Panc1 (cell line): ENCODE measurements around the gene CDHR2.

Experiments
- POLR2AphosphoS5 ChIP-seq: IDR thresholded peaks from 2 replicates; pipeline ENCODE4 v1.6.1; 2012; ENCODE audit warnings: mild to moderate bottlenecking, low read depth, low read length, moderate library complexity
- REST ChIP-seq, 2 experiments: IDR thresholded peaks; 2 replicates each; pipeline ENCODE4 v1.6.1; 2011 to 2012; ENCODE audit warnings: low read depth in 2 of 2, control low read depth in 1 of 2, low read length in 1 of 2, mild to moderate bottlenecking in 1 of 2, moderate library complexity in 1 of 2; ENCODE audit not compliant: insufficient read depth in 1 of 2
- SIN3A ChIP-seq: IDR thresholded peaks from 2 replicates; pipeline ENCODE4 v1.6.1; 2012; ENCODE audit warnings: low read depth, mild to moderate bottlenecking, low read length, moderate library complexity, borderline replicate concordance; ENCODE audit not compliant: insufficient read depth
- TCF7L2 ChIP-seq: IDR thresholded peaks from 2 replicates; pipeline ENCODE4 v1.6.1; 2011; ENCODE audit warnings: mild to moderate bottlenecking, low read depth, low read length, inconsistent platforms
- TF ChIP-seq, protein P1 (sequence below): fragments of 450-650 bp; IDR thresholded peaks from 2 replicates; pipeline ENCODE4 v1.5.1; 2017; ENCODE audit warnings: mild to moderate bottlenecking

- TF ChIP-seq REST (IDR thresholded peaks at IDR 0.05; ENCODE audit: insufficient read depth in 1 of 2, low read depth in 2 of 2, low read length in 1 of 2) = no peak
- TF ChIP-seq, protein P1, sequence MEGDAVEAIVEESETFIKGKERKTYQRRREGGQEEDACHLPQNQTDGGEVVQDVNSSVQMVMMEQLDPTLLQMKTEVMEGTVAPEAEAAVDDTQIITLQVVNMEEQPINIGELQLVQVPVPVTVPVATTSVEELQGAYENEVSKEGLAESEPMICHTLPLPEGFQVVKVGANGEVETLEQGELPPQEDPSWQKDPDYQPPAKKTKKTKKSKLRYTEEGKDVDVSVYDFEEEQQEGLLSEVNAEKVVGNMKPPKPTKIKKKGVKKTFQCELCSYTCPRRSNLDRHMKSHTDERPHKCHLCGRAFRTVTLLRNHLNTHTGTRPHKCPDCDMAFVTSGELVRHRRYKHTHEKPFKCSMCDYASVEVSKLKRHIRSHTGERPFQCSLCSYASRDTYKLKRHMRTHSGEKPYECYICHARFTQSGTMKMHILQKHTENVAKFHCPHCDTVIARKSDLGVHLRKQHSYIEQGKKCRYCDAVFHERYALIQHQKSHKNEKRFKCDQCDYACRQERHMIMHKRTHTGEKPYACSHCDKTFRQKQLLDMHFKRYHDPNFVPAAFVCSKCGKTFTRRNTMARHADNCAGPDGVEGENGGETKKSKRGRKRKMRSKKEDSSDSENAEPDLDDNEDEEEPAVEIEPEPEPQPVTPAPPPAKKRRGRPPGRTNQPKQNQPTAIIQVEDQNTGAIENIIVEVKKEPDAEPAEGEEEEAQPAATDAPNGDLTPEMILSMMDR = no peak
- TF ChIP-seq POLR2AphosphoS5 = no peak
- TF ChIP-seq TCF7L2 = no peak
- TF ChIP-seq SIN3A = no peak
These were observed 11.2 kb downstream of the CDHR2 start for GRCh38 chr5:176560364-176560763.
